GM19438 (cell line): Measurements from ENCODE around the gene SLC25A33.
A peak's percentile ranks its signal among the peaks of the same experiment; 100 is the strongest.
"Not testable (repeated sequence)": the region's sequence is repeated elsewhere in the genome, so short reads cannot be mapped to it uniquely, and the experiment has no call there.

Experiments
- ATAC-seq: cut with Tn5 transposase; IDR thresholded peaks from one replicate; pipeline ENCODE4 v1.9.1; 2021; ENCODE audit warnings: low read depth; ENCODE audit not compliant: unreplicated experiment

SLC25A33 gene

GRCh38 chr1:9538669-9539164 lies 548 bp upstream of the SLC25A33 start:
- no peak for ATAC-seq

GRCh38 chr1:9539829-9540550 lies 725 bp downstream of the SLC25A33 start:
- ATAC-seq = peak; percentile 42

- ATAC-seq = no peak
These were observed 3.2 kb downstream of the SLC25A33 start for GRCh38 chr1:9542430-9542829.

- ATAC-seq = no peak
These were observed 5.7 kb downstream of the SLC25A33 start for GRCh38 chr1:9544926-9545325.

GRCh38 chr1:9549955-9550546 lies 10.8 kb downstream of the SLC25A33 start:
- ATAC-seq = no peak

- no peak for ATAC-seq
These were observed 12.7 kb downstream of the SLC25A33 start for GRCh38 chr1:9551984-9552383.

- ATAC-seq = no peak
These were observed 14.5 kb downstream of the SLC25A33 start for GRCh38 chr1:9553736-9554144.

- no peak for ATAC-seq
These were observed 16.7 kb downstream of the SLC25A33 start for GRCh38 chr1:9555942-9556341.

- ATAC-seq = no peak
These were observed 18.4 kb downstream of the SLC25A33 start for GRCh38 chr1:9557624-9558023.

- no peak for ATAC-seq
These were observed 19.1 kb downstream of the SLC25A33 start for GRCh38 chr1:9558271-9558945.

- ATAC-seq = no peak
These were observed 19.8 kb downstream of the SLC25A33 start for GRCh38 chr1:9558946-9559545.

GRCh38 chr1:9559673-9560072 lies 20.4 kb downstream of the SLC25A33 start:
- ATAC-seq = peak; percentile 13

- peak; percentile 47 for ATAC-seq
These were observed 20.8 kb downstream of the SLC25A33 start for GRCh38 chr1:9560090-9560489.

GRCh38 chr1:9561429-9561828 lies 22.2 kb downstream of the SLC25A33 start:
- ATAC-seq = no peak

GRCh38 chr1:9569267-9569666 lies 30.0 kb downstream of the SLC25A33 start:
- no peak for ATAC-seq

- ATAC-seq = not testable (repeated sequence)
These were observed 31.7 kb downstream of the SLC25A33 start for GRCh38 chr1:9570886-9571529.

- ATAC-seq = no peak
These were observed 34.5 kb downstream of the SLC25A33 start for GRCh38 chr1:9573723-9574122.

GRCh38 chr1:9575486-9575885 lies 36.2 kb downstream of the SLC25A33 start:
- ATAC-seq = no peak

GRCh38 chr1:9576903-9577302 lies 37.6 kb downstream of the SLC25A33 start:
- no peak for ATAC-seq

GRCh38 chr1:9577423-9577822 lies 38.2 kb downstream of the SLC25A33 start:
- ATAC-seq = no peak

- no peak for ATAC-seq
These were observed 41.7 kb downstream of the SLC25A33 start for GRCh38 chr1:9580942-9581341.
